Fibroblast of skin of left biceps (primary cell): ENCODE results near the gene PDE2A.
"Not testable (repeated sequence)": the region's sequence is repeated elsewhere in the genome, so short reads cannot be mapped to it uniquely, and the experiment has no call there.

Experiments used
- DNase-seq, 2 experiments: peaks; one replicate each; pipeline ENCODE4 v3.0.0-alpha.2; 2013; ENCODE audit warnings: low read depth in 2 of 2

Gene PDE2A

DNA sequence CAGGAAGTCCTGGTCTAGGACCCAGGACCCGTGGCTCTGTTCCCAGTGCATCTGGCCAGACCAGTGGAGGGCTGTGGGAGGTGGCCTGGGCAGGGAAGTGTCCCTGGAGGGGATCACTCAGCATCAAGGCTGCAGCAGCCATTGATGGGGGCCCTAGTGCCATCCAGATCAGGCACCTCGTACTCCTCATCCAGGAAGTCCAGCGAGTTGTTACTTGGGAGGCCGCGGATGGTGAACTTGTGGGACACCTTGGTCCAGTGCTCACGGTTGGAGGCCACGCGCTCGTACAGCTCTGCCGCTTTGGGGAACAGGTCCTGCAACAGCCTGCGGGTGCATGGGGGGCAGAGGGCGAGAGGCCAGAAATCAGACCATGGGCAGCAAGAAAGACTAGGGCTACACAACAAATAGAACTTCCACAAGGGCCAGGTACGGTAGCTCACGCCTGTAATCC lies 96.9 kb downstream of the PDE2A start:
- DNase-seq: no peak

DNA sequence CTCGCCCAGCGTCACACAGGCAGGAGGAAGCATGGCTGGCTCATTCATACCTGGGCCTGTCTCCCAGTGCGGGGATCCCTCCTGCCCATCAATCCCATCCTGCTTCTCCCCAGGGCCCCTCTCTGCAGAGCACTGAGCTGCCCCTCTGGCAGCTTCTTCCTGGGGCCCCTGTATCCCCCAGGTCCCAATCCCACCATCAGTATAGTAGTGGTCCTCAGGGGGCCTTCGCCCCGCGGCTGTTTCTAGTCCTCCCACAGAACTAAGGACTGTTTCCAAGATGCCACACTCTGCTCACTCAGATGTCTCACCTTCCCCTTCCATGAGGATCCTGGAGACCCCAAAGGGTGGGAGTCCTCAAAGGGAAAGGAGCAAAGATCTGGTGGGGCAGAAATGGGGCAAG lies 97.6 kb downstream of the PDE2A start:
- no peak for DNase-seq

DNA sequence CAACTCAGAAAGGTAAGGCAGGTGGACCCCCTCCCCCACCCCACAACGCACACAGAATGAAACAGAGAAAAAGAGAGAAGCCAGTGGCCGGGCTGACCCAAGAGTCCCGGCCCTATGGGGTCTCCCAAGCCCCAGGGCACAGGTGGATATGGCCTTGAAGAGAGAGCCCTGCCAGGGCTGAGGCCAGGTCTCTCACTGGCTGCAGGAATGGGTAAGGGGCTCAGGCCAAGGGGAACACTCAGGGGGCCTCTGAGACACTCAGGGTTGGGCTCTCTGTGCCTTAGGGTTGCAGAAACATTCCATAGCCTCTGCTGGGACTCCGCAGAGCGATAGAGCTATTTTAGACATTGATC lies 98.0 kb downstream of the PDE2A start:
- no peak for DNase-seq

DNA sequence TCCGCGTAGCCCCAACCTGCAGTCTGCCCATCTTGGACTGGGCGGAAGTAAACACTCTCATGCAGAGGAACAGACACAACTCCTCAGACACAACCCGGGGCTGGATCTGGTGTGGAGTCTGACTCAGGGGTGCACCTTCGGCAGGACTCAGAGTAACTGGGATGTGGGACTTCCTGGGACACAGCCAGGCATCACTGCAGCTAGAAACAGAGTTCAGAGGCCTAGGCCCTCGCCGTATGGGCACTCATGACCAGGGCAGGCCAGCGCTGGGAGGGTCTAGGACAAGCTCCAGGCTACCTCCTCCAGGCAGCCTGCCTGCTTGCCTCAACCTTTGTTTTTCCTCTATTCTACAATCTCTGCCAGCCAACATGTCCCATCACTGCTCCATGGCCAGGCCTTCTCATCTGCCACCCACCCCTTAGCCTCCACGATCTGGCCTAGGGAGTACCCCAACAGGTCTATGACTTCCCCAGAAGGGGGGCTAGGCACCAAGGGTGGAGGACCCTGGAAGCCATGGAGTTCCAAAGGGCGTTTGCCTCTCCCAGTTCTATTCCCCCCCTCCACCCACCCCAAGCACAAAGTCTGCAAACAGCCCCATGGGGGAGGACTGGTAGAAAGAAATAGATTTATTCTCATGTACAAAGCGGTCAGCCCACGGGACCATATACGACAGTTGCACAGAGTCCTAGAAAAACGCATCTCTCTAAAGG lies 98.5 kb downstream of the PDE2A start:
- no peak for DNase-seq

DNA sequence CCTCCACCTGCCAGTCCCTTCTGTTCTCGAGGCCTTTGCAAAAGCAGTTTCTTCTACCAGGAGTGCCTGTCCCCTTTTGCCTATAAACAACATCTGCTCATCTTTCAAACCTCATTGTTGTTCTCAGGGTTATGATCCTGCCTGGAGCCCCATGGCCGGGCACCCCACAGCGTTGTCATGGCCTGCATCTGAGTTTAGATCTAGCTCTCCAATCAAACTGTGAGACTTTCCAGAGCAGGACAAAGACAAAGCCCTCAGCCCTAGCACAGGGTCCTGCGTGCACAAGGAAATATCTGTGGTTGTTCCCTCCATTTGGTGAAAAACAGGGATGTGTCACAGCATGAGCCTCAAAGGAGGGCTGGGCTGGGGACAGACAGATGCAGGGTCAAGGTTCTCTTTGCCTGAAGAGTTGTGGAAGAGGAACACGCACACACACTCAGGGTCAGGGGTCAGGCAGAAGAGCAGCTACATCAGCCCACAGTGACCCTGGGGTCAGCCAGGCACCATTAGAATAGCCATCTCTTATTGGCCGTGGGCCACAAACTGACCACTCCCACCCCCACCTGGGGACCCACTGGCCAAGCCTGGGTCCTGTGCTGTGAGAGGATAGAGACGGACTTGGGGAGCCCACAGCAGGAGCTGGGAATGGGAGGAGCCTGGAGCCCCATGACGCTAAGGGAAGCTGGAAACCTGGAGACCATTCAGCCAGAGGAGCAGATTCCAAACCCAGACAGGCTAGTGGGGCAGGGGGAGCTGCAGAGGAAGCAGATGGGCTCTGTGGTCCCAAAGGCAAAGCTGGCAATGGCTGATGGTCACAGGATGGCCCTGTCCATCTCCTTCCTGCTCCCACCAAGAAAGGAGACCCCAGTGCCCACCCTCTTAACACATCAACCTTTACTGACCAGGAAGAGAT lies 99.4 kb downstream of the PDE2A start:
- DNase-seq: no peak

DNA sequence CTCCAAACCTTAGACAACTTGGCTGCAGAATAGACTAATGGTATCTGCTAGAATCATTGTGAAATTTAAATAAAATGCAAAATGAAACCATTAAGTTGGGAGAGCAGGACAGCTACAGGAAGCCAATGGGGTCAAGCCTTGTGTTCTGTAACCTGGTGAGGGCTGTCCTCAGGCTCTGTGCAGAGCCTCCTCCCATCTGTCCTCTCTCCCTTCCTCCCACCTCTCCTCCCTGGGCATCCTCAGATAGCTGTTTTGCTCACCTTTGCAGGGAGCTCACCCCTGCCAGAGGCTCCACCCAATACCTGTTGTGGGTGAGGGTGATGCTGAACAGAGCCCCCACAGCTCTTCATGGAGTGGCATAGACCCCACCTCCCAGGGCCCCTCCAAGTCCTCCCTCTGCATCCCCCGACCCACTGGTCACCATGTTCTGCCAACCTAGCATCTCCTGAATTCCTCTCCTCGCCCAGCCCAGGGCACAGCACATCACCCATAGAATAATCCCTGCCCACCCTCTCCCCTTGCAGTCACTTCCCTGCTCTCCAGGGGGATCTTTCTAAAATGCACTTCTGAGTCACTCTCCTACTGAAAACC lies 100.3 kb downstream of the PDE2A start:
- no peak for DNase-seq

DNA sequence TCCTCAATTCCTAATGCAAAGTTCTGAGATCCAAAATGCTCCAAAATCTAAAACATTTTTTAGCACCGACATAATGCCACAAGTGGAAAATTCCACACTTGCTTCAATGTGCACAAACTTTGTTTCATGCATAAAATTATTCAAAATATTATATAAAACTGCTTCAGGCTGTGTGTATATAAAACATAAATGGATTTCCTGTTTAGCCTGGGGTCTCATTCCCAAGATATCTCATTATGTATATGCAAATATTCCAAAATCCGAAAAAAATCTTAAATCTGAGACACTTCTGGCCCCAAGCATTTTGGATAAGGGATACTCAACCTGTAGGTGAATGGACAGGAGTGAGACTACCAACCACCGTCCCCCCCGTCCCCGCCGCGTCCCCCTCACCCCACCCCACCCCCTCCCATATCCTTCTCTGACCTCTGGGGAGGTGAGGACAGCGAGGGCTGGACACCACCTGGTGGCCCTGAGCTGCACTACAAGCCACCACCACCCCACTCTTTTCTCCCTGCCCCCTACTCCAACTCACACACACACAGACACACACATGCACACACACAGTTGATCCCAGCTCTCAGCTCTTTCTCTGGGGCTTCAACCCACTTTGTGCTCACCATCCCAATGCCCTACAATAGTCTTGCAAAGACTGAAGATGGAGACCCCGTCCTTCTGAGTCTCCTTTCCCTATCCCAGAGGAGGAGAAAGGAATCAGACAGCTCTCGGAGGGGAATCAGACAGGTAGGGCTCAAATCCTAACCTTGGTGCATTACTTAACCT lies 101.0 kb downstream of the PDE2A start:
- no peak for DNase-seq

DNA sequence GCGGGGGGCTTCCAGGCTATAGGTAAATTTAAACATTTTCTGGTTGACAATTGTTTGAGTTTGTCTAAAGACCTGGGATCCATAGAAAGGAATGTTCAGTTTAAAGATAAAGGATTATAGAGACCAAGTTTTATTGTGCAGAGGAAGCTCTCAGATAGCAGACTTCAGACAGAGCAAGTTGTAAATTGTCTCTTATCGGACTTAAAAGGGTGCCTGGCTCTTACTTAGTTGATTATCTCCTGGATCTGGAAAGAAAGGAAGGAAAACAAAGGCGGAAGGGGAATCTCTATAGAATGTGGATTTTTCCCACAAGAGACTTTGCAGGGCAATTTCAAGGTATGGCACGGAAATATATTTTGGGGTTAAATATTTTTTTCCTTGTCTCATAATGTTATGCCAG lies 101.7 kb downstream of the PDE2A start:
- not testable (repeated sequence) for DNase-seq

DNA sequence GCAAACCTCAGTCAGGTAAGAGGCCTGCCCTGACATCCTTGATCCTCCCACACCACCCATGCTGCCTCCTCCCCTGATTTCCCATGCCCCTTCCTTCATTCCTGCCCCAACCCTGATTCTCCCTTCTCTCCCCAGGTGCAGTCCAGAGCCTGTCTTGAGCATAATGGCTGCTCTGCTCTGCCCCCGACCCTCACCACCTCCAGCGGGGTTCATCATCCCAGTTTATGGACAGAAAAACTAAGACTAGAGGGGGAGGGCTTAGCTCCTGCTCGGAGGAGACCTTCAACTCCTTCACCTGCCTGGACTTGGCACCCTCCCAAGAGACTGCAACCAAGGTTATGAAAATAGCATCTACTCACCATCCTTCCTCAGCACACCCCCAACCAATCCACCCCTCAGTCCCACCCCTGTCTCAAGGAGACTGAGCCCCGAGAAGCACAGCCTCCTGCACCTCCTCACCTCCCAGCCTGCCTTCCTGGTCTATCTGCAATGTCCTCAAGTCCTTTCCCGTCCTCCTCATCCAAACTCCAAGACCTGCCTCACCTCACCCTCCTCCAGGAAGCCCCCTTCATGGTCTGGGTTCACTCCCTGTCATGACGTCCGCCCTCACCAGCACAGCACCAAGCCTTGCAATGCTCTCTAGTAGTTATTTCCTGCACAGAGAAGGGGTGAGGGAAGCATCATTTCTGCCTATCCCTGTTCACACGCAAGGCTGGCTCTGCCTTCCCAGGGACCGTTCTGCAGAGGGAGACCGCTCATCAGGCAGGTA lies 103.1 kb downstream of the PDE2A start:
- no peak for DNase-seq

DNA sequence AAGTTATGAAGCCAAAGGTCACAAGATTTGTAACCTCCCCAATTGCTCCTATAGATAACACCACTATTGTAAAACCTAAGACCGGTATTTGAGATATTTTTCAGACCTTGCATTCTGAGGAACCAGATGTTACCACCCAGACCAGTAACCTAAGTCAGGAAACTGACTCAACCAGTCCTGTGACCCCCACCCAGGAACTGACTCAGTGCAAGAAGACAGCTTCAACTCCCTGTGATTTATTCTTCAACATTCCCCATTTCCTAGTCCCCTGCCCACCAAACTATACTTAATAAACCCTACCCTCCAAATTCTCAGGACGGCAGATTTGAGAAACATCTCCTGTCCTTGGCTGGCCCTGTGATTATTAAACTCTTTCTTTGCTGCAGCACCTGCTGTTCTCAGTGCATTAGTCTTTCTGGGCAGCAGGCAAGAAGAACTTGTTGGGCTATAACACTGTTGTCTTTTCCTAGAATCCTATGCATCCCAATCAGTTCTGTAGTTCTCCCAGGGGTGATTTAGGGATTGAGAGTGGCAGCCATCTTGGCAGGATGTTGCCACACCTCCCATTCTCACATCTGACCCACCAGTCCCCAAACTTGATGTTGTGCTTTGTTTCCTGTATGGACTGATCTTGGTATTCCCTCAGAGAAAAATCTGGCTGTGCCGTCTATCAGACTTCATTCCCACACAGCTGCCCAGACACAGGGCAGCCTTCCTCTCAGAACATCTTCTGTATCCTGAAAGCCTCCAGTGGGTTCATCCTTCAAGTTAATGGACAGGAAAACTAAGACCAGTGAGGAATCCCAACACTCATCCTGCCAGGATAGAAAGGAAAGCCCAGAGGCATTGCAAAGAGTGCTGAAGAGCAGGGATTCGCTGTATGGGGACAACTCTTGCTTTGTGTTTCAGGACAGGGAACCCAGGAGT lies 104.0 kb downstream of the PDE2A start:
- DNase-seq: peak in 1 of 2 experiments; percentile 15

DNA sequence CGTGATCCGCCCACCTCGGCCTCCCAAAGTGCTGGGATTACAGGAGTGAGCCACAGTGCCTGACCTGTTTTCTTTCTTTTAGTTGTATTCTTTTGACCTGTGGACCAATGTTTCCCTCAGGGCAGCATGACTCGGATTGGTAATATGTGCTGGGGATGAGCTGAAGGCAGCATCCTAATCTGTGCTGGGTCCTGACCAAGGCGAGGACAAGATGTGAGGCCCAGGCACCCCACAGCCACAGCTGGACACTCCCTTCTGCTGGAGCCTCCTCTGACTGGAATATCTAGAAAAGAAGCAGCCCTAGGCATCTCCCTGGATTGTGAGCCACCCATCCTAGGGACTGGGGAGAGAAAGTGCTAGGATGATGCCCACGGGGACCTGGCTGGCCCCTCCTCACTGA lies 105.4 kb downstream of the PDE2A start:
- no peak for DNase-seq

DNA sequence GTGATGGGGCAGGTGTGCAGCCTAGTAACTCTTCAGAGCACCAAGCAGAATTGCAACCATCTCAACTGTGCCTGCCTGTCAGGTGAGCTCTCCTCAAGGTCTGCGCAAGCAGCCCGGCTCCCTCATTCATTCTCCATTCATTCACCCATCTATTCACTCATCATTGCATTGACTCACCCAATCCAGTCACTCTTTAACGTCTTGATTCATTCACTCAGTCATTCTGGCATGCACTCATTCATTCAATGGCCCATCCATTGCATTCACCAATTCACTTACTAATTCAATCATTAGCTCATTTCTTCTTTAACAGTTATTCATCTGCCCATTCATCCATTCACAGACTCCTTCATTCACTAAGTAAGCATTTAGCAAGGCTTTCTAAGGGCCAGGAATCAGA lies 111.8 kb downstream of the PDE2A start:
- no peak for DNase-seq

DNA sequence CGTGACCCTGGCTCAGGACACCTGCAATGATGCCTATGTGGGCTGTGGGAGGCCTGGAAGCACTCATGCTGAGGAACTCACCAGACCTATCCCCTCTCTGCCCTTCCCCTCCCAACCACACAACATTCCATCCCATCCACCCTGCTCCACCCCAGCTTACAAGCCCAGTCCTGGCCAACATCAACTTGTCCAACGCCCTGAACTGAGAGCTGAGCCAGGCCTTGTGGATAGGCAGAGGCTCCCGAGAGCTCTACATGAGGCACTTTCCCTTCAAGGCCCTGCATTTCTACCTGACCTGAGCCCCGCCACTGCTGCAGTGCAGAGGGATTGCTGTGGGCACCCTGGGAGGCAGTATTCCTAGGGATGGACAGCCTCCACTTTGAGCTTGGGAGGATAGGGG lies 112.4 kb downstream of the PDE2A start:
- DNase-seq: no peak

DNA sequence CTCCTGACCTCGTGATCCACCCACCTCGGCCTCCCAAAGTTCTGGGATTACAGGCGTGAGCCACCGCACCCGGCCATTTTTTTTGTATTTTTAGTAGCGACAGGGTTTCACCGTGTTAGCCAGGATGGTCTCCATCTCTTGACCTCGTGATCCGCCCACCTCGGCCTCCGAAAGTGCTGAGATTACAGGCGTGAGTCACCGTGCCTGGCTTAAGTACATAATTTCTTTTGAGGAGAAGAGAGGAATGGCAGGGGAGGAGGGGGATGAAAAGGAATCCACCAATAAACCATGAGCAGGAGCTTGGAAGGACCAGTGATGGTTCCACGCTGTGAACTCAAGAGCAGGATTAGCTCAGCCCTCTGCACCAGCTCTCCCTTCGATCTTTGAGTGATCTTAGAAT lies 113.4 kb downstream of the PDE2A start:
- not testable (repeated sequence) for DNase-seq

DNA sequence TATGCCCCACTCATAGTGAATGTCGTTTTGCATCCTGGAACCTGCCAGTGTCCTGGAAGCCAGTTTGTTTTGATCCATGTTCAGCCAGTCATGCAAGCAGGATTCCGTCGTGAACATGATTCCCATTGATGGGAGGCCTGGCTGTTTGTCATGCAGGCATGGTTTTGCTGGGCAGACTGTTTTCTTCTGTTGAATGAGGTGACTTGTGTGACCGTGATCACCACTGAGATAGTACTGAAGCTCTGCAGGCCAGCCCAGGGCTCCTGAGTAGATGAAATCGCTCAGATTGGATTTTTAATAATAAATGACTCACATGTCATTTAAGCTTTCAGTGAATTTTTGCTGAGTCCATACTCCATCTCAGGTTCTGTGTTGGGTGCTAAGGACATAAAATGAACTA lies 117.8 kb downstream of the PDE2A start:
- DNase-seq: no peak

DNA sequence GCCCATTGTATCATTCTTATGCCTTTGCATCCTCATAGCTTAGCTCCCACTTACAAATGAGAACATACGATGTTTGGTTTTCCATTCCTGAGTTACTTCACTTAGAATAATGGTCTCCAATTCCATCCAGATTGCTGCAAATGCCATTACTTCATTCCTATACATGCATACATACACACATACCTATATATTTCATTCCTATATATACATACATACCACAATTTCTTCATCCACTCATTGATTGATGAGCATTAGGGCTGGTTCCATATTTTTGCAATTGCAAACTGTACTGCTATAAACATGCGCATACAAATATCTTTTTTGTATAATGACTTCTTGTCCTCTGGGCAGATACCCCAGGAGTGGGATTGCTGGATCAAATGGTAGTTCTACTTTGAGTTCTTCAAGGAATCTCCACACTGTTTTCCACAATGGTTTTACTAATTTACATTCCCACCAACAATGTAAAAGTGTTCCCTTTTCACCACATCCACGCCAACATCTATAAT lies 119.2 kb downstream of the PDE2A start:
- DNase-seq: not testable (repeated sequence)

DNA sequence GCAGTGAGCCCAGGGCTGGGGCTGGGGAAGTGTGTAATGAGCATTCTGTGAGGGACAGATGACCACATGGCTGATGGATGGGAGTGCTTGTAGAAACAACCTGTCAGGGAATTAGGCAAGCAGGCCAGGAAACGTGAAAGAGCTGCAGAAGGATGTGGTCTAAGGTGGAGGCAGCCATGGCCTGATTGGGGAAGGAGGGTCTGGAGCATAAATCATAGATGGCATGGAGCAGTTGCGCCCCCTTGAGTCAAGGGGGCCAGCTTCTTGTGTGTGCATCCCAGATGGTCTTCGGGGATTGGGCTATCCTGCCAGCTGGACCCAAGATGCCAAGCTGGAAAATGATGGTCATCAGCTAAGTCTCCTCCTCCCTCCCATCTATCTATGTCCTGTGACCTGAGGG lies 120.5 kb downstream of the PDE2A start:
- no peak for DNase-seq

DNA sequence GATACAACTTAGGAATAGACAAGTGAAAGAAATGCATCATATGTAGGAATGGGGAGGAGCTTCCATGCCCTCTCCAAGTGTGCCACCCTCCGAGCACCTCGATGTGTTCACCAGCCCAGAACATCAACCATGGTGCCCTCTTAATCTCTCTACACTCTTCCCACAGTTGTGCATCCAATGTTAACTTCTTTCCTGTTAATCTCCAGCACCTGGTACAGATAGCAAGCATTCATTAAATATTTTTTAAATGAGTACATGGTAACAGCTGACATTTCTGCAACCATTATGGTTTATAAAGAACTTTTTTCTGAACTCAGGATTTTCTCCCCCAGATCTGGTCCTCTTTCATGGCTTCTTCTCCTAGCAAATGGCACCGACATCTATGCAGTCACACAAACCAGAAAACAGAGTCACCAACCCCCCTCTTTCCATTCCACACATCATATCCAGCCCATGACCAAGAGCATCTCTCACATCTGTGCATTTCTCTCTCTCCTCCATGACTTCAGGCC lies 121.8 kb downstream of the PDE2A start:
- DNase-seq: no peak

DNA sequence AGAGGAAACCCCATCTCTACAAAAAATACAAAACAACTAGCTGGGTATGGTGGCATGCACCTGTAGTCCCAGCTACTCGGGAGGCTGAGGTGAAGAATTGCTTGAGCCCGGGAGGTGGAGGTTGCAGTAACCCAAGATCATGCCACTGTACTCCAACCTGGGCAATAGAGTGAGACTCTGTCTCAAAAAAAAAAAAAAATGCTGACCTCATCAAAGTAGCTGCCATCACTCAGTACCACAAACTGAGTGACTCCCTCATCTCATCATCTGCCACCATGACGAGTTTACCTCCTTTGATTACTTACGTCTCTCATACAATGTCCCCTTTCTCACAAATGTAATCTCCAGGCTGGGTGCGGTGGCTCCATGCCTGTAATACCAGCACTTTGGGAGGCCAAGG lies 122.7 kb downstream of the PDE2A start:
- DNase-seq: no peak

DNA sequence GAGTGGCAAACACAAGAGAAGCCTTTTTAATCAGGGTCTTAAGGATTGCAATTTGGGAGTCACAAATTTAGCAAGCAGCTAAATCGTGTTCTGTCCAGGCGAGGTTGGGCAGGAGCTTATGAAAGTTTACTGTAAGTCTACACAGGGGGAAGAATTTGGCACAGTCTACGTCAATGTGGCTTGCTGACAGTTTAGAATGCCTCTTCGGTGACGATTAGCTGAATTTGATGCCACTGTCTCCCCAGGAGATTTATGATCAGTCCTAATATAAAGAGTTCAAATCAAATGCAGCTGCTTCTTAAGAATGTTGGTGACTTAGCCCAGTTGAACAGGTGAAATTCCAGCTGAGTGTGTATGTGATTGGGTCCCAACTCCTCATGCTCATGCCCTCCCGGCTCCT lies 125.8 kb downstream of the PDE2A start:
- no peak for DNase-seq
